ENCODE results near the gene DPH2. TPM values are rescaled to one million over a fixed set of nuclear protein-coding genes. Genes with fewer than 3 reads are reported as not detected.

The DPH2 gene
- total RNA-seq, 1 donor from 2014 or later: 9.5 TPM

GRCh38 chr1:43993206-43993914 lies 23.6 kb downstream of the DPH2 start:
- no peak for DNase-seq (ENCODE audit: low spot score)
- Mint-ChIP-seq H3K9me3 (no peaks in the 10 kb centered on the region), H3K4me3 (peak overlapping the region; percentile 63), H3K4me1 (peaks cover 34% of the 10 kb centered on the region), H3K36me3 (no peaks in the 10 kb centered on the region), H3K27me3 (ENCODE audit: insufficient read depth, low read depth) (peaks cover 4% of the 10 kb centered on the region), H3K27ac (no peak overlapping the region)
- Histone ChIP-seq H2AFZ (replicated peaks) (no peak overlapping the region), H3K36me3 (no peaks in the 10 kb centered on the region), H3K79me2 (ENCODE audit: low read depth) (no peaks in the 10 kb centered on the region), H3K9me3 (ENCODE audit: low read depth) (no peaks in the 10 kb centered on the region), H3K4me1 (peaks cover 10% of the 10 kb centered on the region), H3K4me3 (no peak overlapping the region), H3K9ac (no peak overlapping the region), H3K27me3 (no peaks in the 10 kb centered on the region), H4K20me1 (ENCODE audit: low read depth) (peaks cover 27% of the 10 kb centered on the region), H3K4me2 (no peak overlapping the region), H3F3A (ENCODE audit: low read depth) (peaks cover 32% of the 10 kb centered on the region), H3K27ac (no peak overlapping the region)
- TF ChIP-seq EZH2phosphoT487 (IDR thresholded peaks at IDR 0.05): no peak
- TF ChIP-seq CTCF (IDR thresholded peaks at IDR 0.05): no peak
- TF ChIP-seq EZH2 (IDR thresholded peaks at IDR 0.05): no peak

GRCh38 chr1:43994071-43994470 lies 24.3 kb downstream of the DPH2 start:
- no peak for DNase-seq (ENCODE audit: low spot score)
- Histone ChIP-seq H3K36me3 (no peaks in the 10 kb centered on the region), H3K9me3 (ENCODE audit: low read depth) (no peaks in the 10 kb centered on the region), H3F3A (ENCODE audit: low read depth) (peaks cover 32% of the 10 kb centered on the region), H3K4me3 (no peak overlapping the region), H3K27ac (no peak overlapping the region), H3K9ac (no peak overlapping the region), H3K4me2 (no peak overlapping the region), H3K27me3 (no peaks in the 10 kb centered on the region), H3K79me2 (ENCODE audit: low read depth) (no peaks in the 10 kb centered on the region), H4K20me1 (ENCODE audit: low read depth) (peaks cover 27% of the 10 kb centered on the region), H3K4me1 (peaks cover 10% of the 10 kb centered on the region), H2AFZ (replicated peaks) (no peak overlapping the region)
- H3K27me3 Mint-ChIP-seq (ENCODE audit: insufficient read depth, low read depth): peaks cover 4% of the 10 kb centered on the region
- H3K4me1 Mint-ChIP-seq: peaks cover 38% of the 10 kb centered on the region
- H3K36me3 Mint-ChIP-seq: no peaks in the 10 kb centered on the region
- no peaks in the 10 kb centered on the region for H3K9me3 Mint-ChIP-seq
- H3K27ac Mint-ChIP-seq: no peak overlapping the region
- H3K4me3 Mint-ChIP-seq: peak overlapping the region; percentile 63
- TF ChIP-seq EZH2 (IDR thresholded peaks at IDR 0.05) (no peak), EZH2phosphoT487 (IDR thresholded peaks at IDR 0.05) (no peak), CTCF (IDR thresholded peaks at IDR 0.05) (no peak)

- Histone ChIP-seq H3F3A (ENCODE audit: low read depth) (peaks cover 25% of the 10 kb centered on the region), H4K20me1 (ENCODE audit: low read depth) (peaks cover 26% of the 10 kb centered on the region), H3K36me3 (no peaks in the 10 kb centered on the region), H3K79me2 (ENCODE audit: low read depth) (no peaks in the 10 kb centered on the region), H3K4me2 (no peak overlapping the region), H3K9me3 (ENCODE audit: low read depth) (no peaks in the 10 kb centered on the region), H3K9ac (no peak overlapping the region), H3K4me3 (no peak overlapping the region), H3K27ac (no peak overlapping the region), H3K27me3 (no peaks in the 10 kb centered on the region), H3K4me1 (peaks cover 10% of the 10 kb centered on the region), H2AFZ (replicated peaks) (no peak overlapping the region)
- TF ChIP-seq CTCF (IDR thresholded peaks at IDR 0.05) (peak; percentile 49), EZH2 (IDR thresholded peaks at IDR 0.05) (no peak)
- DNase-seq (ENCODE audit: low spot score): peak; percentile 51
- Mint-ChIP-seq H3K36me3 (no peaks in the 10 kb centered on the region), H3K27me3 (ENCODE audit: insufficient read depth, low read depth) (peaks cover 6% of the 10 kb centered on the region), H3K4me3 (no peak overlapping the region), H3K4me1 (peaks cover 42% of the 10 kb centered on the region), H3K27ac (peak overlapping the region; percentile 63), H3K9me3 (no peaks in the 10 kb centered on the region)
Observed at GRCh38 chr1:43994794-43995790, 25.3 kb downstream of the DPH2 start.

Measured in neural progenitor cell (in vitro differentiated cells).